Activated CD8-positive, alpha-beta memory T cell treated with anti-CD3 and anti-CD28 coated beads for 48 hours (primary cell): ENCODE data around the gene LPP.

Source experiments
- DNase-seq, 3 experiments: peaks; one replicate each; pipeline ENCODE4 v3.0.0-alpha.2; 2020; ENCODE audit warnings: low read depth in 2 of 3, low spot score in 2 of 3

LPP gene

GRCh38 chr3:188539037-188539436, 385.1 kb downstream of the LPP start:
- no peak for DNase-seq

GRCh38 chr3:188539631-188540194, 385.8 kb downstream of the LPP start:
- DNase-seq, result no peak

GRCh38 chr3:188542196-188542595, 388.2 kb downstream of the LPP start:
- DNase-seq, result no peak

- no peak for DNase-seq
Observed at GRCh38 chr3:188544012-188544411, 390.1 kb downstream of the LPP start.

GRCh38 chr3:188546835-188547670, 393.1 kb downstream of the LPP start:
- DNase-seq, result no peak

DNA sequence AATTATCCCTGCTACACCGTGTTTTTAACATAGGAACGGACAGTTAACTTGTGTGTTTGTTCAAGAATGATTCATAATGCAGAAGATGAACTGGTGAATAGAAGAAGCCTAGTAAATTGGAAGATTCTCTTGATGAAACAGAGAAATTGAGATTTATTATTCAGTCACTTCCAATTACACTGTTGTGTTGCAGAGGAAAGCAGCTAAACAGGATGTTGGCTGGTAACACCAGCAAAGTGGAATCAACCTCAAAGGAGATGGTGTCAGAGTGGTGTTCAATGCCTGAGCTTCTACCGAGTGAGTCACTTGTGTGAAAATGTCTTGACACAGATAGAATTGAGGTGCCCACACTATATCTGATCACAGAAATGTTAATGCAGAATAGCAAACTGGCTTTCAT, 399.6 kb downstream of the LPP start:
- no peak for DNase-seq

DNA sequence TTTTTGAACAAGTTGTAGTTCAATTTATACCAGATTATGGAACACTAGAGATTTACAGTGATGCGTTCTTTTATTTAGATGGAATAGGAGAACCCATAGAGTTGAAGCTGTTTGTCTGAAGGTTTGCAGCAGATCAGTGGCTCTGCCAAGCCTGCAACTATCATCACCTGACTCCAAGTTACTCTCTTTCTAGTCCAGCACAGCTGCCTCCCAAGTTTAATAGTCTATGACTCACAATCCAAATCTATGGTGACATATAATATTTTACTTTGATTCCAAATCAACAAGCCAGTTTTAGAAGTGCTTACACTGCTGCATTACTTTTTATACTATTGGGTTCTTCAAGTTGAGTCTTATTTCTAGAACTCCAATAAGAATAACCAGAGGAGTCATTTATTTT, 400.4 kb downstream of the LPP start:
- no peak for DNase-seq

DNA sequence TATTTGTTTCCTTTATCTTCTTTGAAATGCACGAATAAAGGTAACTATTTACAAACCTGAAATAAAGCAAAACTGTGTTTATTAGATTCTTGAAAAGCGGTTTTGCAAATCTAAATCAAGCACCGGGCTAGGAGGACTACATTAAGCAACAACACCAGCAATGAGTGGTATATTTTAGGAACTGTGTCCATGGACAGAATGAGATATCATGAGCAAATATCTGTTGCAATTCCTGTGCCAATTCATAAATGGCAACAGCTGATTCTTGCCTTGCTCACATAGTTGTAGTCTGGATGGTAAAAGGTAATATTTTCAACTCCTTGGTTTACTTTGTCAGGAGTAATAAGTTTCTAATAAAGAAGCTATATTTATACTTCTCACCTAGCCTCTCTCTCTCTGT, 403.3 kb downstream of the LPP start:
- no peak for DNase-seq

DNA sequence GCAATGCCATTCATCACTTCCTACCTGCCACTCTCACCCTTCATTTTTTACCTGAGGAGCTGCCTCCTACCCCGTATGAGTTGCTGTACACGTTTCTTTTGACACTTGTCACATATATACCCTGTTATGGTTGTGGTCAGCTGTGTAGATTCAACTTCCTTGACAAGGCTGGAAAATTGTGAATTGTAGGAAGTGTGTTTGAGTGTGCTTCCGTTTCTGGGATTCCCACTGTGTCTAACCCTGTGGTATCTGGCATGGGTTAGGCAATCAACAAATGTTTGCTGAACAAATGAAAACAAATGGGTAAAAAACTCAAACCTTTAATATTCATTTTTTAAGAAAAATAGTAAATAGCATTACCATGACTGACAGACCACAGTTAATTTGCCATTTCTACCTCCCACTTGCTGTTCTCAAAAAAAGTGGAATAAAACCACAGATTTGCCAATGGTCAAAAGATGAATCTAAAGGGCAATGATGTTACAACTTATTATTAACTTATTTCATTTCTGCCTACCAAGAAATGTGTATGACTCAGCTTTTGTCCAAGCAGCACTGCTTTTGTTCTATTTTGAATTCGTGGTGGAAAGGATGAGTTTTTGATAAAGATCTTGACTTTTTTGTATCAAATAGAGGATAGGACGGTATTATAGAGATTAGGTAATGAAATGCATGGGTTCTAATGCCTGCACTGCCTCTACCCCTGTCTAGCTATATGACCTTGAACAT, 404.6 kb downstream of the LPP start:
- no peak for DNase-seq

DNA sequence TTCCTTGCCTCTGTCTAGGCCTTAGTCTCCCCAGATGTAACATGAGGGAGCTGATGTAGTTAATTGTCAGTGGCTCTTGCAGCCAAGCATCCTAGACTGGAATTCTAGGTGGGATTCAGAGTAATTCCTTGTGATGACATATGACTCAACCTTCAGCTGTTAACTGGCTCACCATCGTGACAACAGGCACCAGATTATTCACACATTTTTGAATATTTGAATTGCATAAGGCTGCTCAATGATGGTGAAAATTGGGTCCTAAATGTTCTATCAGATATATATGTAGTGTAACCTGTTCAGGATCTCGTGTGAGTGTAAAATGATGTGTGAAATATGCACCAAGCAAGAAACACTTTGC, 405.1 kb downstream of the LPP start:
- no peak for DNase-seq

DNA sequence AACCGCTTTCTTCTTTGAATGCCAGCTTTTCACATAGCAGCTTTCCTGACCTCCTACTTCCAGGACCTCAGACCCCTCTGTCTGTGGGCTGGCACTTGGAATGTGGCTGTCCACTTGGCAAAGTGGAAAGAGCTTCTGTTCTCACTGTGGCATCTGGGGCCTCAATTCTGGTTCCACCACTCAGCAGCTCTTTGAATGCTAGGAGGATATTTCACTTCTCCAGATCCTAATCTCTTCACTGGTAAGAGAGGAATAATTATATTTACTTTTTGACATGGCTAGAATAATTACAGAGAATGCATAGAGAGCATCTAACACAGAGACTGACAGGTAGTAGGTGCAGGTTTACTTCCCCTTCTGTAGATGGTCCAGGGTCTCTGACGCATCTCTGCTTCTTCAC, 405.9 kb downstream of the LPP start:
- no peak for DNase-seq

- no peak for DNase-seq
Observed at GRCh38 chr3:188562144-188562543, 408.2 kb downstream of the LPP start.

GRCh38 chr3:188567478-188568195, 413.7 kb downstream of the LPP start:
- DNase-seq, result no peak

- DNase-seq, result no peak
Observed at GRCh38 chr3:188568736-188569135, 414.8 kb downstream of the LPP start.

GRCh38 chr3:188571531-188572095, 417.7 kb downstream of the LPP start:
- DNase-seq, result no peak

- DNase-seq, result no peak
Observed at GRCh38 chr3:188573291-188573940, 419.5 kb downstream of the LPP start.

DNA sequence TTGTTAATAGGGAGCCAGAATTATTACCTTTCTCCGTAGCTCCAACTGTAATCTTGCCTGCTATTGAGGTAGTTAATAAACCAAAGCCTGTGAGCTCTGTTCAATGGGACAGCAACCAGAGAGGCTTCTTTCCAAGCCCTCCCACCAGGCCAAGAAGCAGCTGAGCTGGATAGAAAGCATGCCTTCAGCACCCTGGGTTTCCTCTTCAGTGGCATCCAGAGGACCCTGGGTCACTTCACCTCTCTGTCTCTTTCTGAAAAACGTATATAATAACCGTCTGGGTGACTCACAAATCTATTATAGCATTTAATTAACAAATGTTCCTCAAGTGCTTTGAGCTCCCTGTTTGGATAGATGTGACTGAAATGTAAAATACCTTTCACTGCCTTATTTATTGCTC, 420.0 kb downstream of the LPP start:
- no peak for DNase-seq

DNA sequence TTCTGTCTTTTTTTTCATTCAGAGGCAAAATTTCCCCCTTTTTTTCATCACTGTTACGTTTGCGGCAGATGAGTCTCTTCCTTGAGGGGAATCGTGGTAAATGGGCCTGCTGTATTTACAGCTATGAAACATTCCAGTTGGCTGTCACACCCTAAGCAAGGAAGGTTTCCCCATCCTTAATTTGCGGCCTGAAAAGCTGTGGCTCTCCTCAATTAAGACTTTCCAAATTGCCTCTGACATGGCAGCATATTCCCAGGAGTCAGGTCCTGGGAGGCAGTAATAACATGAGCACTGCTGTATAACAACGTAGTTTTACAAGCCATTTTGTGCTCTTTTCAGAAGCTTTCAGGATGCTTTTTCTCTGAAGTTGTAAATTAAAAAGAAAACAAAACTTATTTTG, 420.9 kb downstream of the LPP start:
- DNase-seq, result no peak

- DNase-seq, result no peak
Observed at GRCh38 chr3:188575501-188575900, 421.5 kb downstream of the LPP start.

- no peak for DNase-seq
Observed at GRCh38 chr3:188577539-188577938, 423.6 kb downstream of the LPP start.
